Measurements from ENCODE around the gene STH.

- TF ChIP-seq, protein P1, sequence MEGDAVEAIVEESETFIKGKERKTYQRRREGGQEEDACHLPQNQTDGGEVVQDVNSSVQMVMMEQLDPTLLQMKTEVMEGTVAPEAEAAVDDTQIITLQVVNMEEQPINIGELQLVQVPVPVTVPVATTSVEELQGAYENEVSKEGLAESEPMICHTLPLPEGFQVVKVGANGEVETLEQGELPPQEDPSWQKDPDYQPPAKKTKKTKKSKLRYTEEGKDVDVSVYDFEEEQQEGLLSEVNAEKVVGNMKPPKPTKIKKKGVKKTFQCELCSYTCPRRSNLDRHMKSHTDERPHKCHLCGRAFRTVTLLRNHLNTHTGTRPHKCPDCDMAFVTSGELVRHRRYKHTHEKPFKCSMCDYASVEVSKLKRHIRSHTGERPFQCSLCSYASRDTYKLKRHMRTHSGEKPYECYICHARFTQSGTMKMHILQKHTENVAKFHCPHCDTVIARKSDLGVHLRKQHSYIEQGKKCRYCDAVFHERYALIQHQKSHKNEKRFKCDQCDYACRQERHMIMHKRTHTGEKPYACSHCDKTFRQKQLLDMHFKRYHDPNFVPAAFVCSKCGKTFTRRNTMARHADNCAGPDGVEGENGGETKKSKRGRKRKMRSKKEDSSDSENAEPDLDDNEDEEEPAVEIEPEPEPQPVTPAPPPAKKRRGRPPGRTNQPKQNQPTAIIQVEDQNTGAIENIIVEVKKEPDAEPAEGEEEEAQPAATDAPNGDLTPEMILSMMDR (conservative IDR thresholded peaks at IDR 0.05 in 1 of 2, IDR thresholded peaks at IDR 0.05 in 1 of 2; ENCODE audit: extremely low read depth in 1 of 2, insufficient read depth in 1 of 2, low read depth in 1 of 2, low read length in 2 of 2) = no peak
- TF ChIP-seq EZH2 (IDR thresholded peaks at IDR 0.05; ENCODE audit: borderline replicate concordance, low read length) = no peak
These were observed 45.5 kb upstream of the STH start for GRCh38 chr17:45953561-45953960.

Data from mammary epithelial cell (primary cell).